ENCODE results near the gene RFXANK.

RFXANK gene

GRCh38 chr19:19234220-19234816, 42.3 kb downstream of the RFXANK start:
- TF ChIP-seq POLR2AphosphoS5 (IDR thresholded peaks at IDR 0.05; ENCODE audit: low read depth, low read length) (no peak), SIN3A (IDR thresholded peaks at IDR 0.05; ENCODE audit: borderline replicate concordance, insufficient read depth, low read length) (no peak), FOXP2 (optimal IDR thresholded peaks at IDR 0.05; ENCODE audit: borderline replicate concordance, extremely low read depth, extremely low read length, insufficient read depth) (no peak), REST (IDR thresholded peaks at IDR 0.05; ENCODE audit: insufficient read depth in 1 of 2, low read depth in 2 of 2, low read length in 2 of 2) (no peak), TAF1 (IDR thresholded peaks at IDR 0.05; ENCODE audit: borderline replicate concordance, insufficient read depth, low read length) (no peak)

GRCh38 chr19:19236173-19236572, 44.1 kb downstream of the RFXANK start:
- TF ChIP-seq REST (IDR thresholded peaks at IDR 0.05; ENCODE audit: insufficient read depth in 1 of 2, low read depth in 2 of 2, low read length in 2 of 2) (no peak), SIN3A (IDR thresholded peaks at IDR 0.05; ENCODE audit: borderline replicate concordance, insufficient read depth, low read length) (no peak), POLR2AphosphoS5 (IDR thresholded peaks at IDR 0.05; ENCODE audit: low read depth, low read length) (no peak), TAF1 (IDR thresholded peaks at IDR 0.05; ENCODE audit: borderline replicate concordance, insufficient read depth, low read length) (no peak), FOXP2 (optimal IDR thresholded peaks at IDR 0.05; ENCODE audit: borderline replicate concordance, extremely low read depth, extremely low read length, insufficient read depth) (no peak)

- TF ChIP-seq FOXP2 (optimal IDR thresholded peaks at IDR 0.05; ENCODE audit: borderline replicate concordance, extremely low read depth, extremely low read length, insufficient read depth) (no peak), TAF1 (IDR thresholded peaks at IDR 0.05; ENCODE audit: borderline replicate concordance, insufficient read depth, low read length) (no peak), REST (IDR thresholded peaks at IDR 0.05; ENCODE audit: insufficient read depth in 1 of 2, low read depth in 2 of 2, low read length in 2 of 2) (no peak), POLR2AphosphoS5 (IDR thresholded peaks at IDR 0.05; ENCODE audit: low read depth, low read length) (no peak), SIN3A (IDR thresholded peaks at IDR 0.05; ENCODE audit: borderline replicate concordance, insufficient read depth, low read length) (no peak)
These were observed 46.3 kb downstream of the RFXANK start for GRCh38 chr19:19238126-19238894.

- no peak for TF ChIP-seq FOXP2 (optimal IDR thresholded peaks at IDR 0.05; ENCODE audit: borderline replicate concordance, extremely low read depth, extremely low read length, insufficient read depth)
- no peak for TF ChIP-seq TAF1 (IDR thresholded peaks at IDR 0.05; ENCODE audit: borderline replicate concordance, insufficient read depth, low read length)
- no peak for TF ChIP-seq SIN3A (IDR thresholded peaks at IDR 0.05; ENCODE audit: borderline replicate concordance, insufficient read depth, low read length)
- no peak for TF ChIP-seq REST (IDR thresholded peaks at IDR 0.05; ENCODE audit: insufficient read depth in 1 of 2, low read depth in 2 of 2, low read length in 2 of 2)
- no peak for TF ChIP-seq POLR2AphosphoS5 (IDR thresholded peaks at IDR 0.05; ENCODE audit: low read depth, low read length)
These were observed 47.6 kb downstream of the RFXANK start for GRCh38 chr19:19239675-19240074.
